GM19035 (cell line): ENCODE measurements around the gene PTPRG.

Experiments used
- ATAC-seq: cut with Tn5 transposase; IDR thresholded peaks from one replicate; pipeline ENCODE4 v1.9.1; 2021; ENCODE audit not compliant: unreplicated experiment

Gene PTPRG

GRCh38 chr3:62168356-62168755 lies 607.0 kb downstream of the PTPRG start:
- ATAC-seq, result no peak

- no peak for ATAC-seq
Observed at GRCh38 chr3:62169906-62170660, 608.7 kb downstream of the PTPRG start.

- no peak for ATAC-seq
Observed at GRCh38 chr3:62171789-62172188, 610.4 kb downstream of the PTPRG start.

GRCh38 chr3:62172199-62172598 lies 610.8 kb downstream of the PTPRG start:
- no peak for ATAC-seq

- ATAC-seq, result no peak
Observed at GRCh38 chr3:62173939-62174515, 612.7 kb downstream of the PTPRG start.

GRCh38 chr3:62175161-62175560 lies 613.8 kb downstream of the PTPRG start:
- no peak for ATAC-seq

GRCh38 chr3:62178032-62178431 lies 616.7 kb downstream of the PTPRG start:
- ATAC-seq, result no peak

- no peak for ATAC-seq
Observed at GRCh38 chr3:62178739-62179600, 617.6 kb downstream of the PTPRG start.

GRCh38 chr3:62180514-62180913 lies 619.1 kb downstream of the PTPRG start:
- ATAC-seq, result no peak

GRCh38 chr3:62183087-62183486 lies 621.7 kb downstream of the PTPRG start:
- ATAC-seq, result no peak

- ATAC-seq, result no peak
Observed at GRCh38 chr3:62183969-62184368, 622.6 kb downstream of the PTPRG start.

- ATAC-seq, result no peak
Observed at GRCh38 chr3:62184559-62184958, 623.2 kb downstream of the PTPRG start.

- no peak for ATAC-seq
Observed at GRCh38 chr3:62187022-62187431, 625.7 kb downstream of the PTPRG start.

GRCh38 chr3:62188681-62189375 lies 627.5 kb downstream of the PTPRG start:
- peak; percentile 77 for ATAC-seq

GRCh38 chr3:62189376-62189698 lies 628.0 kb downstream of the PTPRG start:
- no peak for ATAC-seq

- no peak for ATAC-seq
Observed at GRCh38 chr3:62192891-62193290, 631.5 kb downstream of the PTPRG start.

- ATAC-seq, result no peak
Observed at GRCh38 chr3:62193586-62194345, 632.4 kb downstream of the PTPRG start.

GRCh38 chr3:62197350-62198012 lies 636.1 kb downstream of the PTPRG start:
- no peak for ATAC-seq

GRCh38 chr3:62199126-62199525 lies 637.8 kb downstream of the PTPRG start:
- no peak for ATAC-seq

GRCh38 chr3:62201438-62202035 lies 640.2 kb downstream of the PTPRG start:
- no peak for ATAC-seq
